ENCODE data around the gene MICAL1.

Gene MICAL1

GRCh38 chr6:109447878-109448555 is 7.6 kb downstream of the MICAL1 start:
- DNase-seq (ENCODE audit: low read depth) = no peak
- no peak for TF ChIP-seq CTCF (IDR thresholded peaks at IDR 0.05; ENCODE audit: low read depth, low read length, missing control alignments)
- H3K4me3 ChIP-seq (ENCODE audit: low read depth, low read length) = no peak overlapping the region

GRCh38 chr6:109447087-109447486 is 8.5 kb downstream of the MICAL1 start:
- no peak for TF ChIP-seq CTCF (IDR thresholded peaks at IDR 0.05; ENCODE audit: low read depth, low read length, missing control alignments)
- DNase-seq (ENCODE audit: low read depth) = no peak
- no peak overlapping the region for H3K4me3 ChIP-seq (ENCODE audit: low read depth, low read length)

GRCh38 chr6:109446541-109446940 is 9.0 kb downstream of the MICAL1 start:
- no peak for TF ChIP-seq CTCF (IDR thresholded peaks at IDR 0.05; ENCODE audit: low read depth, low read length, missing control alignments)
- H3K4me3 ChIP-seq (ENCODE audit: low read depth, low read length) = no peak overlapping the region
- no peak for DNase-seq (ENCODE audit: low read depth)

- DNase-seq (ENCODE audit: low read depth) = no peak
Observed at GRCh38 chr6:109446072-109446471, 9.5 kb downstream of the MICAL1 start.

GRCh38 chr6:109445382-109445781 is 10.2 kb downstream of the MICAL1 start:
- DNase-seq (ENCODE audit: low read depth) = no peak
- no peak for TF ChIP-seq CTCF (IDR thresholded peaks at IDR 0.05; ENCODE audit: low read depth, low read length, missing control alignments)
- H3K4me3 ChIP-seq (ENCODE audit: low read depth, low read length) = no peak overlapping the region

More at GRCh38 chr6:109446072-109446471, 9.5 kb downstream of the MICAL1 start:
- no peak overlapping the region for H3K4me3 ChIP-seq (ENCODE audit: low read depth, low read length)
- no peak for TF ChIP-seq CTCF (IDR thresholded peaks at IDR 0.05; ENCODE audit: low read depth, low read length, missing control alignments)

- TF ChIP-seq CTCF (IDR thresholded peaks at IDR 0.05; ENCODE audit: low read depth, low read length, missing control alignments) = no peak
- H3K4me3 ChIP-seq (ENCODE audit: low read depth, low read length) = no peak overlapping the region
- DNase-seq (ENCODE audit: low read depth) = no peak
Observed at GRCh38 chr6:109443425-109443950, 12.1 kb downstream of the MICAL1 start.

GRCh38 chr6:109442393-109442924 is 13.1 kb downstream of the MICAL1 start:
- DNase-seq (ENCODE audit: low read depth) = no peak
- no peak overlapping the region for H3K4me3 ChIP-seq (ENCODE audit: low read depth, low read length)
- TF ChIP-seq CTCF (IDR thresholded peaks at IDR 0.05; ENCODE audit: low read depth, low read length, missing control alignments) = no peak

All from GM12864 (cell line).